HG02970 (cell line): ENCODE measurements around the gene GPX3.

ENCODE experiments used
- ATAC-seq: cut with Tn5 transposase; IDR thresholded peaks from one replicate; pipeline ENCODE4 v1.9.1; 2021; ENCODE audit warnings: mild to moderate bottlenecking, moderate library complexity, moderate number of reproducible peaks; ENCODE audit not compliant: unreplicated experiment, low FRiP score

The GPX3 gene

DNA sequence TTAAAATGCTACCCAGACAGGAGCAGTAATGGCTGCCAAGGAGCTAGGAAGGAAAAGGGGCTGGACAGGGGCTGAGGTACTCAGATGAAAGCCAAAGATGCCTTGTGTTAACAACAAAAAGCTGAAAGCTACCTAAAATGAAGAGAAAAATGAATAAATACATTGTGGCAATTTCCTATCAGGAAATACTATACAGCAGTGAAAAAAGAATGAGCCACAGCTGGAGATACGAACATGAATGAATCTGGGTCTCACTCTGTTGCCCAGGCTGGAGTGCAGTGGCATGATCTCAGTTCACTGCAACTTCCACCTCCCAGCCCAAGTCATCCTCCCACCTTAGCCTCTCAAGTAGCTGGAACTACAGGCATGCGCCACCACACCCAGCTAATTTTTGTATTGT, 54.2 kb downstream of the GPX3 start:
- no peak for ATAC-seq

DNA sequence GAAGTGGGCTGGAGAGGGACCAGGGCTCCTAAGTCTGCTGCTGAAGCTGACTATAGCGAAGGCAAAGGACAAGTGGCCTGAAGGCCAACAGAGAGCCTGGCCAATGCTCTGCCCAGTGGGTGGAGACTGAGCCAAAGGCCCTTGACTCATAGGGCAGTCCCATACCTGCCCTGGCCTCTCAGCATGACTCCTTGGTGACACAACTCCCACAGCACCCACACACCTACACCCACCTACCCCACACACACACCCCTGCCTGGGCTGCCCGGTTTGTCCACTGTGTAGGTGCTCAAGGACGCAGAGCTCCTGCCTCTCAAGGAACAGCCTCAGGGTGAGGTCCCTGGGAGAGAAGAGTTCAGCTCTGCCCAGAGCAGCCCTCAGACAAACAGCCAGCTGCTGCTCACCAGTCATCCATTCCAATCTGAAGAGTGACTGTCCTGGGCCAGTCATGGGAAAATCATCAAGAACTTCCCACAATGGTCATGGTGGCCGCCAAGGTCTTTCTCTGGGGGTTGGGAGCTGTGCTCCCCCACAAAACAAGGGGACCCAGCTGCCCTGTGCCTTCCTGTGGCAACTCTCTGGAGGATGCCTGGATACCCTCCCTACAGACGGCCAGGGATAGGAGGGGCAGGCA, 55.4 kb downstream of the GPX3 start:
- ATAC-seq, result no peak

DNA sequence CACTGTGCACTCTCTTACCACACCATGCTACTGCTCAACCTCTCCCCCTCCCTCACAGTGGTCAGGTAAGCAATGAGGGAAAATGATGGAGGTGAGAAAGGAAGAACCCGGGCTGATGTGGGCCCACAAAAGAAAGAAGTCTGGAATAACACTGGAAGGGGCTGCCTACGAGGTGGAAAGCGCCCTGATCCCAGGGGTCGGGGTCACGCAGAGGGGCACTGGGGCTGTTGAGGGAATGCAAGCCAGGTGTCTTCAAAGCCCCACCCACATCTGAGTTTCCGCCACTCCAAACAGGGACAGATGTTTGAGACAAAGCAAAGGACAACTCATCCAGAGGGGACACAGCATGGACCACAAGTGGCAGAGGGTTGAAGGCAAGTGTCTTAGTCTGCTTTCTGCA, 56.2 kb downstream of the GPX3 start:
- ATAC-seq, result no peak

DNA sequence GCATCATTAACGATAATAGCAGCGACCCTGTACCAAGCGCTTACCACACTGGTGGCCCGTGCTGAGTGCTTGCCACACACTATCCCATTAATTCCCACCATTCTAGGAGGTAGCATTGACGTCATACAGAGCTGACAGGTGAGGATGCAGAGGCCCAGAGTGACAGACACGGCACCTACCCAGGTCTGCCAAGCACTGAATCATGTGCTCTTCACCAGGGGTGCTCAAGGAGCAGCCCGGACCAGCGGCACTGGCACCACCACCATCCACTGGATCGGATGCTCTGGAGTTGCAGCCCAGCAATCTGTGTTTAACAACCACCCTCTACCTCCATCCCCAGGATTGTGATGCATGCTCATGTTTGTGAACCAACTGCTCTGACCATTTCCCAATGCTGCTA, 57.0 kb downstream of the GPX3 start:
- no peak for ATAC-seq

DNA sequence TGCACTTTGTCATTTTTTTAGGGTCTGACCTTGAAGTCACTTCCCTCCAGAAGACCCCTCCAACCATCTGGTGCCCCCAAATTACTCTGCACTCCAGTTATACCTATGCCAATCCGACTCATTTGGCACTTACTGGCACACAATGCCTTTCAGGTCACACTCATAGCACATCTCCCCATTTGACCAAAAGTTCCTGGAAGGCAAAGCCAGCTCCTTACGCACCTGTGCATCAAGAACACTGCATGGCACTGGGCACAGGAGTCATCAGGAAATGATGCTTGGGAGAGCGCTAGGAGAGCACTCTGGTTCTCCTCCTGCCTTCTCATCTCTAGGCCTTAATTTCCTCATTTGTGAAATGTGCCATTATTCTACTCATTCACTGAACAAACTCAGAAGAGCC, 57.6 kb downstream of the GPX3 start:
- ATAC-seq, result no peak
